HEK293 (cell line): ENCODE results near the gene PSMB11.

Experiments used
- CTCF ChIA-PET: fragments of 350-600 bp; formaldehyde crosslinking; extraction: SDS; loops from one replicate; lab custom pipeline; 2021; ENCODE audit warnings: antibody characterized with exemption; lab: Yijun Ruan, JAX
- POLR2A ChIA-PET: fragments of 300-600 bp; formaldehyde crosslinking; extraction: SDS; loops from one replicate; lab custom pipeline; 2020; ENCODE audit warnings: antibody characterized with exemption, inconsistent platforms; lab: Yijun Ruan, JAX
- H3K27ac ChIP-seq: fragments of 200-500 bp; sonication (Bioruptor generic); 2 replicates; pipeline ENCODE4 v1.5.1; 2014; ENCODE audit warnings: low read depth, low read length, control low read depth, inconsistent platforms; ENCODE audit errors: extremely low read depth
- H3K36me3 ChIP-seq, 2 experiments: fragments of 200-500 bp in 1 of 2; sonication (Bioruptor generic) in 1 of 2; 1 replicate in 1 of 2; 2 replicates in 1 of 2; pipeline ENCODE4 v1.5.1; 2014 to 2017; ENCODE audit warnings: inconsistent platforms in 2 of 2, low read length in 2 of 2; ENCODE audit not compliant: control insufficient read depth in 2 of 2, insufficient read depth in 1 of 2
- H3K4me1 ChIP-seq: fragments of 200-500 bp; sonication (Bioruptor generic); 2 replicates; pipeline ENCODE4 v1.5.1; 2014; ENCODE audit warnings: mild to moderate bottlenecking, low read length, inconsistent platforms; ENCODE audit not compliant: control insufficient read depth, insufficient read depth
- H3K4me3 ChIP-seq: 2 replicates; pipeline ENCODE4 v1.5.1; 2011; ENCODE audit warnings: low read depth, mild to moderate bottlenecking, control low read depth, low read length, moderate library complexity
- H3K9me3 ChIP-seq: fragments of 200-500 bp; sonication (Bioruptor generic); 2 replicates; pipeline ENCODE4 v1.5.1; 2014; ENCODE audit warnings: low read depth, low read length, inconsistent platforms; ENCODE audit not compliant: control insufficient read depth, insufficient read depth
- FEZF1 ChIP-seq: fragments of 450-650 bp; formaldehyde crosslinking; IDR thresholded peaks from 2 replicates; pipeline ENCODE4 v1.5.1; 2016; ENCODE audit warnings: missing biosample characterization, missing genetic modification characterization
- GFI1B ChIP-seq: fragments of 450-650 bp; formaldehyde crosslinking; IDR thresholded peaks from 2 replicates; pipeline ENCODE4 v1.5.1; 2016; ENCODE audit warnings: missing biosample characterization, missing genetic modification characterization
- GLIS2 ChIP-seq: fragments of 450-650 bp; formaldehyde crosslinking; IDR thresholded peaks from 2 replicates; pipeline ENCODE4 v1.5.1; 2016; ENCODE audit warnings: missing biosample characterization, missing genetic modification characterization
- PATZ1 ChIP-seq: fragments of 450-650 bp; formaldehyde crosslinking; IDR thresholded peaks from 2 replicates; pipeline ENCODE4 v1.5.1; 2016; ENCODE audit warnings: missing biosample characterization, missing genetic modification characterization
- ZFHX2 ChIP-seq: fragments of 450-650 bp; formaldehyde crosslinking; conservative IDR thresholded peaks from 2 replicates; pipeline ENCODE4 v1.5.1; 2016; ENCODE audit warnings: missing biosample characterization, missing genetic modification characterization
- ZIC2 ChIP-seq: fragments of 450-650 bp; formaldehyde crosslinking; IDR thresholded peaks from 2 replicates; pipeline ENCODE4 v1.5.1; 2016; ENCODE audit warnings: missing biosample characterization, missing genetic modification characterization
- ZNF248 ChIP-seq: fragments of 450-650 bp; formaldehyde crosslinking; IDR thresholded peaks from 2 replicates; pipeline ENCODE4 v1.5.1; 2017; ENCODE audit warnings: missing biosample characterization, missing genetic modification characterization
- ZNF26 ChIP-seq: fragments of 450-650 bp; formaldehyde crosslinking; IDR thresholded peaks from 2 replicates; pipeline ENCODE4 v1.5.1; 2016; ENCODE audit warnings: missing biosample characterization, missing genetic modification characterization
- ZNF354C ChIP-seq: fragments of 450-650 bp; formaldehyde crosslinking; IDR thresholded peaks from 2 replicates; pipeline ENCODE4 v1.5.1; 2016; ENCODE audit warnings: missing biosample characterization, missing genetic modification characterization, low read depth, borderline replicate concordance
- ZNF366 ChIP-seq: fragments of 450-650 bp; formaldehyde crosslinking; conservative IDR thresholded peaks from 2 replicates; pipeline ENCODE4 v1.5.1; 2016; ENCODE audit warnings: missing biosample characterization, missing genetic modification characterization
- ZNF416 ChIP-seq: fragments of 450-650 bp; formaldehyde crosslinking; IDR thresholded peaks from 2 replicates; pipeline ENCODE4 v1.5.1; 2016; ENCODE audit warnings: missing biosample characterization, missing genetic modification characterization
- ZNF600 ChIP-seq: fragments of 450-650 bp; formaldehyde crosslinking; IDR thresholded peaks from 2 replicates; pipeline ENCODE4 v1.5.1; 2016; ENCODE audit warnings: missing biosample characterization, missing genetic modification characterization
- ZNF621 ChIP-seq: fragments of 450-650 bp; formaldehyde crosslinking; IDR thresholded peaks from 2 replicates; pipeline ENCODE4 v1.5.1; 2017; ENCODE audit warnings: missing biosample characterization, missing genetic modification characterization
- TF ChIP-seq, protein P1 (sequence below): fragments of 450-650 bp; formaldehyde crosslinking; IDR thresholded peaks from 2 replicates; pipeline ENCODE4 v1.5.1; 2016; ENCODE audit warnings: missing biosample characterization, missing genetic modification characterization

The PSMB11 gene

DNA sequence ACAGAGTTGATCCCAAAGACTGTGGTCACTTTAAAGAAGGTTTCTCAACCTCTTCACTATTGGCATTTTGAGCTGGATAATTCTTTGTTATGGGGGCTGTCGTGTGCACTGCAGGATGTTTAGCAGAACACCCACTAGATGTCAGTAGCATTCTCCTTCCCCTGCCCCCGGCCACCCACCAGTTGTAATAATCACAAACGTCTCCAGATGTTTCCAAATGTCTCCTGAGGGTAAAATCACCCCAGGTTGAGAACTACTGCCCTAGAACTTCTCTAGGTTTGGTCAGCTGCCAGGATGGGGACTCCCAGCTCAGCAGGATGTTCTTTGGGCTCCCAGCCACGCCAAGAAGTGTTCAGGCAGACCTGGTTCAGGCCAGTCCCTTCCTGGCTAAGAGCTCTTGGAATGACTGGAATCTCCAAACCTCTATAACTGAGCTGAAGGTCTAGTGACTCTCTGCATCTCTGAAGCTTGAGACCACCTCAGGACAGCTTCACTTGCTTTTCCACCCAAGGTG lies 47.2 kb upstream of the PSMB11 start (continued):
- TF ChIP-seq ZNF366 (tag by site-specific recombination) (no peak), FEZF1 (tag by site-specific recombination) (no peak), GFI1B (tag by site-specific recombination) (no peak), ZNF354C (tag by site-specific recombination) (no peak), ZNF248 (tag by site-specific recombination) (no peak), ZIC2 (tag by site-specific recombination) (0 out of 2 replicates have a peak, but pooled peaks have one; percentile 29), ZNF416 (tag by site-specific recombination) (no peak), ZNF26 (no peak), ZNF600 (0 out of 2 replicates have a peak, but pooled peaks have one; percentile 44), GLIS2 (no peak), ZFHX2 (tag by site-specific recombination) (peak; percentile 68), PATZ1 (tag by site-specific recombination) (0 out of 2 replicates have a peak, but pooled peaks have one; percentile 47)

GRCh38 chr14:22995889-22996625 lies 46.0 kb upstream of the PSMB11 start:
- H3K9me3 ChIP-seq = no peaks in the 10 kb centered on the region
- H3K36me3 ChIP-seq = peaks cover 0 to 6% of the 10 kb centered on the region in 2 experiments; a peak in 2 of 3 replicates
- peaks cover 7% of the 10 kb centered on the region for H3K4me1 ChIP-seq
- no peak for TF ChIP-seq ZNF621 (tag by site-specific recombination)
- TF ChIP-seq, protein P1, sequence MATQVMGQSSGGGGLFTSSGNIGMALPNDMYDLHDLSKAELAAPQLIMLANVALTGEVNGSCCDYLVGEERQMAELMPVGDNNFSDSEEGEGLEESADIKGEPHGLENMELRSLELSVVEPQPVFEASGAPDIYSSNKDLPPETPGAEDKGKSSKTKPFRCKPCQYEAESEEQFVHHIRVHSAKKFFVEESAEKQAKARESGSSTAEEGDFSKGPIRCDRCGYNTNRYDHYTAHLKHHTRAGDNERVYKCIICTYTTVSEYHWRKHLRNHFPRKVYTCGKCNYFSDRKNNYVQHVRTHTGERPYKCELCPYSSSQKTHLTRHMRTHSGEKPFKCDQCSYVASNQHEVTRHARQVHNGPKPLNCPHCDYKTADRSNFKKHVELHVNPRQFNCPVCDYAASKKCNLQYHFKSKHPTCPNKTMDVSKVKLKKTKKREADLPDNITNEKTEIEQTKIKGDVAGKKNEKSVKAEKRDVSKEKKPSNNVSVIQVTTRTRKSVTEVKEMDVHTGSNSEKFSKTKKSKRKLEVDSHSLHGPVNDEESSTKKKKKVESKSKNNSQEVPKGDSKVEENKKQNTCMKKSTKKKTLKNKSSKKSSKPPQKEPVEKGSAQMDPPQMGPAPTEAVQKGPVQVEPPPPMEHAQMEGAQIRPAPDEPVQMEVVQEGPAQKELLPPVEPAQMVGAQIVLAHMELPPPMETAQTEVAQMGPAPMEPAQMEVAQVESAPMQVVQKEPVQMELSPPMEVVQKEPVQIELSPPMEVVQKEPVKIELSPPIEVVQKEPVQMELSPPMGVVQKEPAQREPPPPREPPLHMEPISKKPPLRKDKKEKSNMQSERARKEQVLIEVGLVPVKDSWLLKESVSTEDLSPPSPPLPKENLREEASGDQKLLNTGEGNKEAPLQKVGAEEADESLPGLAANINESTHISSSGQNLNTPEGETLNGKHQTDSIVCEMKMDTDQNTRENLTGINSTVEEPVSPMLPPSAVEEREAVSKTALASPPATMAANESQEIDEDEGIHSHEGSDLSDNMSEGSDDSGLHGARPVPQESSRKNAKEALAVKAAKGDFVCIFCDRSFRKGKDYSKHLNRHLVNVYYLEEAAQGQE (tag by site-specific recombination) = peak; percentile 85
- POLR2A ChIA-PET = interaction anchor here (1.2 to 5.2 kb wide), 6 partner anchors 10 to 73 kb away, joined by 3 to 50 read pairs (median 6); partner anchors contain the start of gene CDH24
- CTCF ChIA-PET = interaction anchor here (0.6 to 17.9 kb wide), 19 partner anchors 10 to 214 kb away, joined by 3 to 469 read pairs (median 6); partner anchors contain the start of genes AJUBA, CDH24, HAUS4 and PRMT5
- H3K4me3 ChIP-seq = no peak overlapping the region
- H3K27ac ChIP-seq = no peak overlapping the region
